Panc1 (cell line): Measurements from ENCODE around the gene PELI2.

Experiments used
- CTCF ChIP-seq: fragments of 450-650 bp; IDR thresholded peaks from 2 replicates; pipeline ENCODE4 v1.5.1; 2017; ENCODE audit warnings: mild to moderate bottlenecking
- POLR2AphosphoS5 ChIP-seq: IDR thresholded peaks from 2 replicates; pipeline ENCODE4 v1.6.1; 2012; ENCODE audit warnings: mild to moderate bottlenecking, low read depth, low read length, moderate library complexity
- REST ChIP-seq, 2 experiments: IDR thresholded peaks; 2 replicates each; pipeline ENCODE4 v1.6.1; 2011 to 2012; ENCODE audit warnings: low read depth in 2 of 2, control low read depth in 1 of 2, low read length in 1 of 2, mild to moderate bottlenecking in 1 of 2, moderate library complexity in 1 of 2; ENCODE audit not compliant: insufficient read depth in 1 of 2
- SIN3A ChIP-seq: IDR thresholded peaks from 2 replicates; pipeline ENCODE4 v1.6.1; 2012; ENCODE audit warnings: low read depth, mild to moderate bottlenecking, low read length, moderate library complexity, borderline replicate concordance; ENCODE audit not compliant: insufficient read depth
- TCF7L2 ChIP-seq: IDR thresholded peaks from 2 replicates; pipeline ENCODE4 v1.6.1; 2011; ENCODE audit warnings: mild to moderate bottlenecking, low read depth, low read length, inconsistent platforms

- TF ChIP-seq CTCF (no peak), POLR2AphosphoS5 (no peak), TCF7L2 (no peak), REST (IDR thresholded peaks at IDR 0.05; ENCODE audit: insufficient read depth in 1 of 2, low read depth in 2 of 2, low read length in 1 of 2) (no peak), SIN3A (no peak)
Observed at GRCh38 chr14:56205881-56206280, 87.7 kb downstream of the PELI2 start.
